Neuronal stem cell (in vitro differentiated cells): ENCODE measurements around the gene ZNF654.

Experiments used
- DNase-seq: peaks from one replicate; pipeline ENCODE4 v3.0.0-alpha.2; 2013; ENCODE audit warnings: low spot score
- H2AFZ ChIP-seq: one replicate; pipeline ENCODE4 v1.6.1; 2013; ENCODE audit warnings: mild to moderate bottlenecking, low read length, inconsistent platforms
- H2AK5ac ChIP-seq: 2 replicates; pipeline ENCODE4 v1.6.1; 2013; ENCODE audit warnings: low read depth, mild to moderate bottlenecking, inconsistent platforms, low read length, moderate library complexity, mixed read lengths
- H2BK120ac ChIP-seq: 2 replicates; pipeline ENCODE4 v1.6.1; 2013; ENCODE audit warnings: low read depth, mild to moderate bottlenecking, inconsistent platforms, low read length, moderate library complexity, mixed read lengths
- H2BK12ac ChIP-seq: one replicate; pipeline ENCODE4 v1.6.1; 2013; ENCODE audit warnings: low read length, inconsistent platforms
- H2BK15ac ChIP-seq: 2 replicates; pipeline ENCODE4 v1.6.1; 2013; ENCODE audit warnings: mild to moderate bottlenecking, low read length, inconsistent platforms, mixed read lengths
- H2BK5ac ChIP-seq: one replicate; pipeline ENCODE4 v1.6.1; 2013; ENCODE audit warnings: inconsistent platforms, mild to moderate bottlenecking, low read length, moderate library complexity
- H3K14ac ChIP-seq: one replicate; pipeline ENCODE4 v1.6.1; 2013; ENCODE audit warnings: low read length, inconsistent platforms
- H3K18ac ChIP-seq: 2 replicates; pipeline ENCODE4 v1.6.1; 2013; ENCODE audit warnings: low read length, inconsistent platforms
- H3K23ac ChIP-seq: 2 replicates; pipeline ENCODE4 v1.6.1; 2013; ENCODE audit warnings: low read depth, mild to moderate bottlenecking, mixed read lengths, low read length, inconsistent platforms; ENCODE audit not compliant: poor library complexity
- H3K27ac ChIP-seq: replicated peaks from 3 replicates; pipeline ENCODE4 v1.5.1; 2013; ENCODE audit warnings: low read length, inconsistent platforms
- H3K27me3 ChIP-seq, 3 experiments: 2 replicates each; pipeline ENCODE4 v1.6.1; 2013; ENCODE audit warnings: low read length in 3 of 3, mild to moderate bottlenecking in 2 of 3, inconsistent platforms in 1 of 3, low read depth in 1 of 3, mixed read lengths in 1 of 3, moderate library complexity in 1 of 3; ENCODE audit not compliant: control insufficient read depth in 3 of 3, insufficient read depth in 3 of 3
- H3K36me3 ChIP-seq, 2 donors: replicated peaks in 1 of 2; 2 replicates each; pipeline ENCODE4 v1.6.1; 2013; ENCODE audit warnings: low read length in 2 of 2; ENCODE audit not compliant: control insufficient read depth in 2 of 2, insufficient read depth in 2 of 2
- H3K4ac ChIP-seq: 2 replicates; pipeline ENCODE4 v1.6.1; 2013; ENCODE audit warnings: inconsistent platforms, mild to moderate bottlenecking, low read length, moderate library complexity
- H3K4me1 ChIP-seq, 2 donors: 1 replicate in 1 of 2; 2 replicates in 1 of 2; pipeline ENCODE4 v1.6.1; 2013; ENCODE audit warnings: low read length in 2 of 2, low read depth in 1 of 2; ENCODE audit not compliant: control insufficient read depth in 2 of 2, insufficient read depth in 1 of 2
- H3K4me2 ChIP-seq: one replicate; pipeline ENCODE4 v1.6.1; 2013; ENCODE audit warnings: mild to moderate bottlenecking, low read length, inconsistent platforms; ENCODE audit not compliant: insufficient read depth, poor library complexity, severe bottlenecking
- H3K4me3 ChIP-seq, 2 donors: 2 replicates each; pipeline ENCODE4 v1.5.1; 2013; ENCODE audit warnings: low read length in 2 of 2, mild to moderate bottlenecking in 2 of 2, inconsistent platforms in 1 of 2, moderate library complexity in 1 of 2
- H3K79me1 ChIP-seq: one replicate; pipeline ENCODE4 v1.6.1; 2013; ENCODE audit warnings: low read depth, mild to moderate bottlenecking, inconsistent platforms, low read length, moderate library complexity
- H3K9ac ChIP-seq: one replicate; pipeline ENCODE4 v1.6.1; 2013; ENCODE audit warnings: mild to moderate bottlenecking, low read depth, low read length, inconsistent platforms; ENCODE audit not compliant: poor library complexity
- H3K9me3 ChIP-seq, 2 donors: replicated peaks in 1 of 2; 2 replicates each; pipeline versions ENCODE3 to v1.6.1; 2013; ENCODE audit warnings: low read length in 2 of 2, mild to moderate bottlenecking in 2 of 2, inconsistent platforms in 1 of 2, low read depth in 1 of 2, mixed read lengths in 1 of 2, moderate library complexity in 1 of 2; ENCODE audit not compliant: control insufficient read depth in 2 of 2, insufficient read depth in 1 of 2
- H4K8ac ChIP-seq: one replicate; pipeline ENCODE4 v1.6.1; 2013; ENCODE audit warnings: low read depth, mild to moderate bottlenecking, inconsistent platforms, low read length, moderate library complexity
- H4K91ac ChIP-seq: one replicate; pipeline ENCODE4 v1.6.1; 2013; ENCODE audit warnings: low read length, low read depth, mild to moderate bottlenecking, inconsistent platforms; ENCODE audit not compliant: poor library complexity
- WGBS, 2 donors: extraction: QIAGEN DNeasy Blood & Tissue Kit; methylation state at CpG; one replicate each; pipeline ENCODE4 v1.1.7; 2013; ENCODE audit warnings: missing lambda C conversion rate in 2 of 2, mixed read lengths in 1 of 2; ENCODE audit not compliant: insufficient read length in 2 of 2, insufficient replicate concordance in 1 of 2; ENCODE audit errors: extremely low coverage in 2 of 2; 5-methylcytosine and 5-hydroxymethylcytosine counted together

The ZNF654 gene

DNA sequence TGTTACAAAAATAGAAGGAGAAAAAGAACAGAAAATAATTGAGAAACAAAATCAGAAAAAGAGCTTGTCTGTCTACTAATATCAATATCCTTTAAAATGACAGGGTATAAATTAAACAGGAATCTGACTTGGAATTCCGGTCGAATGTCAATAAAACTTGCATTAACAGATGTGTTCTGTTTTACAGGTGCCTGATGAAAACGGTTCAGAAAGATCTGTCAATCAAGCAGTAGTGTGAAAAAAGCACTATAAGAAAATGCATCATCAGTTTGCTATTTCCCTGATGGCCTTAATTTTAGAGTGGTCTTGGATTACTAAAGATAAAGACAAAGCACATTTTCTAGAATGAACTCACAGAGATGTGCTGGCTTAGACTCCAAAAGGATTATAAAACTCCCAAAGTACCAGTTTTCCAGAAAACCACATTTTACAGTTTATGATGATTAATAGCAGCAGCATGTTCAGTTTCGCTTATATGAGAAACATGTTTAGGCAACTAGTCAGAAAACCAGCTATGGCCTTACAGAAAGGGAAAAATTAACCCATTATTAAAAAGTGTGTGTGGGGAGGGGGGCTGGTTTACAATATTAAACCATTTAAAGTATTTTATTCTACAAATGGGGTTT is 82.5 kb downstream of the ZNF654 start:
- Histone ChIP-seq H2AFZ (no peak overlapping the region), H3K23ac (no peak overlapping the region), H3K36me3 (peaks cover 4 to 74% of the 10 kb centered on the region in 2 donors), H2AK5ac (no peak overlapping the region), H2BK5ac (no peak overlapping the region), H2BK120ac (no peak overlapping the region), H3K9me3 (no peaks in the 10 kb centered on the region), H3K27ac (no peak overlapping the region), H3K27me3 (no peaks in the 10 kb centered on the region), H3K4me1 (no peaks in the 10 kb centered on the region), H4K8ac (no peak overlapping the region), H3K4ac (no peak overlapping the region), H4K91ac (no peak overlapping the region), H2BK15ac (no peak overlapping the region), H3K79me1 (no peaks in the 10 kb centered on the region), H3K4me3 (no peak overlapping the region), H2BK12ac (no peak overlapping the region), H3K18ac (no peak overlapping the region), H3K14ac (no peak overlapping the region), H3K9ac (no peak overlapping the region), H3K4me2 (no peak overlapping the region)
- WGBS, 2 donors: no CpG with 5 or more reads among the region's 4 CpGs
- no peak for DNase-seq

DNA sequence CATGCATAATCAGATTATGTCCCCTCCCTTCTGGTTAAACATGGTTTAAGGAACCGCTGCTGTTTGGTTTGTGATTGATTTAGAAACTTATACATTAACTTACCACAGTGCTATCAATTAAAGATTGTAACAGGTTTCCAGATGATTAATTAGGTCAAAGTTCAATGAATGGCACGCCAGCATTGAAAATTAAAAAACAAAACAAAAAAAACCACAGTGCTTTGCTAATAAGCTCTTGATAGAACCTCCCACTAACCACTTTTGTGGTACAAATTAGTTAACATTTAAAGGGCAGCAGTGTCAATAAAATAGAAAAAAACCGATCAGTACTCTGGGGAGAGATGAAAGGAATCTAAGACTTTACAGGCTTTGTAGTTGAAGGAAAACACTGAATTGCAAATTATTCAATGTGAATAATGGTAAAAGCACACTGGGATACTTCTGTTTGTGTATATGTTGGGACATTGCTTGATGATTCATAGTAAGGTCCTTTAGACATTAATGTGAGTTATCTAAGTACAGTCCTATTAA is 83.1 kb downstream of the ZNF654 start:
- Histone ChIP-seq H3K9ac (no peak overlapping the region), H4K8ac (no peak overlapping the region), H3K27me3 (no peaks in the 10 kb centered on the region), H3K23ac (no peak overlapping the region), H2AK5ac (no peak overlapping the region), H4K91ac (no peak overlapping the region), H3K14ac (no peak overlapping the region), H3K4me3 (no peak overlapping the region), H2BK15ac (no peak overlapping the region), H3K9me3 (no peaks in the 10 kb centered on the region), H3K79me1 (peaks cover 6% of the 10 kb centered on the region), H2BK5ac (no peak overlapping the region), H3K27ac (no peak overlapping the region), H3K18ac (no peak overlapping the region), H2AFZ (no peak overlapping the region), H3K4me2 (no peak overlapping the region), H2BK12ac (no peak overlapping the region), H3K4ac (no peak overlapping the region), H3K4me1 (no peaks in the 10 kb centered on the region), H3K36me3 (peaks cover 4 to 70% of the 10 kb centered on the region in 2 donors), H2BK120ac (no peak overlapping the region)
- no peak for DNase-seq
- WGBS, 2 donors: no CpG with 5 or more reads among the region's 3 CpGs

DNA sequence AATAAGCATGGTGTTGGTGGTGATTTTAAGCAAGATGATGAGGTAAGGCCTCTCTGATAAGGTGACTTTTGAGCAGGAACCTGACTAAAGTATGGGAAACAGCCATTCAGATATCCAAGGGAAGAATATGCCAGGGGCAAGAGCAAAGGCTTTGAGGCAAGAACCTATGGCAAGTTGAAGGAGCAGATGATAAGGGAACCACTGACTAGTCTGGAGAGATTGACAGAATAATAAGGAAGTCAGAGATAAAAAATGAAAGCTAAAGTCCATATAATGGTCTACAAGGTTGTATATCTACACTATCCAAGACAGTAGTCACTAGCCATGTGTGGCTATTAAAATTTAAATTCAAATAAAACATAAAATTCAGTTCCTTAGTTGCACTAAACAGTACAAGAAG is 88.2 kb downstream of the ZNF654 start:
- H3K18ac ChIP-seq: no peak overlapping the region
- no peaks in the 10 kb centered on the region for H3K27me3 ChIP-seq
- H3K36me3 ChIP-seq: peaks cover 0 to 31% of the 10 kb centered on the region in 2 donors
- H3K4ac ChIP-seq: no peak overlapping the region
- no peak for DNase-seq
- no peak overlapping the region for H2BK5ac ChIP-seq
- H3K9ac ChIP-seq: no peak overlapping the region
- no peak overlapping the region for H3K27ac ChIP-seq
- no peak overlapping the region for H4K8ac ChIP-seq
- peaks cover 2 to 3% of the 10 kb centered on the region in 2 donors for H3K4me1 ChIP-seq
- H3K9me3 ChIP-seq: no peaks in the 10 kb centered on the region
- H4K91ac ChIP-seq: no peak overlapping the region
- no peak overlapping the region for H3K4me2 ChIP-seq
- no peak overlapping the region for H2BK120ac ChIP-seq
- H3K14ac ChIP-seq: no peak overlapping the region
- no peak overlapping the region for H2AK5ac ChIP-seq
- no peak overlapping the region for H2AFZ ChIP-seq
- no peak overlapping the region for H2BK15ac ChIP-seq
- no peak overlapping the region for H3K23ac ChIP-seq
- no peak overlapping the region for H2BK12ac ChIP-seq
- peaks cover 9% of the 10 kb centered on the region for H3K79me1 ChIP-seq
- no peak overlapping the region for H3K4me3 ChIP-seq

DNA sequence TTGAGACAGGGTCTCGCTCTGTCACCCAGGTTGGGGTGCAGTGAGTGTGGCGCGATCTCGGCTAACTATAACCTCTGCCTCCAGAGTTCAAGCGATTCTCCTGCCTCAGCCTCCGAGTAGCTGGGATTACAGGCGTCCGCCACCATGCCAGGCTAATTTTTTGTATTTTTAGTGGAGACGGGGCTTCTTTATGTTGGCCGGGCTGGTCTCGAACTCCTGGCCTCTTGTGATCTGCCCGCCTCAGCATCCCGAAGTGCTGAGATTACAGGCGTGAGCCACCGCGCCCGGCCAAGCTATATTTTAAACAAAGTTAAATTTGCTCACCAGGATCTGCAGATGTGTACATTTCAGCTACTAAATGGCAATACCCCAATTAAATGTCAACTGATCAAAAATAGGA is 89.6 kb downstream of the ZNF654 start:
- Histone ChIP-seq H2BK15ac (no peak overlapping the region), H2BK120ac (no peak overlapping the region), H3K4me1 (peaks cover 2 to 3% of the 10 kb centered on the region in 2 donors), H2BK12ac (no peak overlapping the region), H3K27ac (no peak overlapping the region), H3K27me3 (no peaks in the 10 kb centered on the region), H3K18ac (no peak overlapping the region), H3K36me3 (peaks cover 0 to 42% of the 10 kb centered on the region in 2 donors), H3K9ac (no peak overlapping the region), H3K14ac (no peak overlapping the region), H3K9me3 (no peaks in the 10 kb centered on the region), H2BK5ac (no peak overlapping the region), H4K8ac (no peak overlapping the region), H3K4ac (no peak overlapping the region), H2AFZ (peak overlapping the region; percentile 94), H4K91ac (no peak overlapping the region), H3K23ac (no peak overlapping the region), H3K4me2 (peak overlapping the region; percentile 61), H3K79me1 (peaks cover 9% of the 10 kb centered on the region), H3K4me3 (peak overlapping the region; percentile 95 to 97), H2AK5ac (no peak overlapping the region)
- no peak for DNase-seq
- WGBS, 2 donors: no CpG with 5 or more reads among the region's 17 CpGs
